Fibroblast of peridontal ligament (primary cell): ENCODE data around the gene LETMD1.
"Not testable (repeated sequence)": the region's sequence is repeated elsewhere in the genome, so short reads cannot be mapped to it uniquely, and the experiment has no call there.

Source experiments
- DNase-seq: peaks from one replicate; pipeline ENCODE4 v3.0.0-alpha.2; 2010; ENCODE audit errors: extremely low read depth

LETMD1 gene

GRCh38 chr12:51077930-51078329 lies 29.8 kb downstream of the LETMD1 start:
- peak; percentile 56 for DNase-seq

GRCh38 chr12:51078346-51078745 lies 30.2 kb downstream of the LETMD1 start:
- DNase-seq, result not testable (repeated sequence)

- DNase-seq, result not testable (repeated sequence)
These were observed 30.7 kb downstream of the LETMD1 start for GRCh38 chr12:51078866-51079265.

DNA sequence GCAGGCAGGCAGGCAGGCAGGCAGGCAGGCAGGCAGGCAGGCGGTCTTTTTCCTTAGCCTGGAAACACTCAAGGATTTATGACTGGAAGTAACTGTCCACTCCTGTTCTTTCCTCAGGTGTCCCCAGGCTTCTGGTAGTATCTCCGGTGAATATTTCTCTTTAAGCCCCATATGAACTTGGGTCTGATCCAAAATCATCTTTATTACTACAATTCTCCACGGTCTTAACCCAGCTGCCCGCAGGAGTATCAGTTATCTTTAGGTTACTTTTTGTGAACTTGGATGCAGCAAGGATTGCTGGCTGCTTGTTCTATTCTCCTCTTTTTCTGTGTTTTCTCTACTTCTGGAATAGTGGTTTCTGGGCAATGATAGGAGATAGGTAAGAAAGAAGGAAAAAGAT lies 32.0 kb downstream of the LETMD1 start:
- DNase-seq, result no peak

DNA sequence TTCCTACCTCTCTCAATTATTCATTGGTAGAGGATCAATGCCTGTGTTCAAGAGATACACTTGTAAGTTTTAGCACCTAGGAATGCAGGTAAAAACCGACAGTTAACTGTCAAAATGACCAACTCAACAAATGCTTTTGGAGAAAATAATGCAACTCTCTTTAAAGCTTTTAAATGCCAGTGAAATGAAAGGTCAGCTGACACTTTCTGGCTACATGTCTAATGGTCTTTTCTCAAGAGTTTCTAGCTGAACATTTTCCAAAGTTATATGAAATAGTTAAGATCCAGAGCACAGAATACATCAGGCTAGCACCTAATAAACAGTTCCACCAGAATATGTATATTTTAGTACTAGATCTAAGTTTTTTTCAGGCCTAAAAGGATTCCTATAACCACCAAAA lies 33.3 kb downstream of the LETMD1 start:
- no peak for DNase-seq

DNA sequence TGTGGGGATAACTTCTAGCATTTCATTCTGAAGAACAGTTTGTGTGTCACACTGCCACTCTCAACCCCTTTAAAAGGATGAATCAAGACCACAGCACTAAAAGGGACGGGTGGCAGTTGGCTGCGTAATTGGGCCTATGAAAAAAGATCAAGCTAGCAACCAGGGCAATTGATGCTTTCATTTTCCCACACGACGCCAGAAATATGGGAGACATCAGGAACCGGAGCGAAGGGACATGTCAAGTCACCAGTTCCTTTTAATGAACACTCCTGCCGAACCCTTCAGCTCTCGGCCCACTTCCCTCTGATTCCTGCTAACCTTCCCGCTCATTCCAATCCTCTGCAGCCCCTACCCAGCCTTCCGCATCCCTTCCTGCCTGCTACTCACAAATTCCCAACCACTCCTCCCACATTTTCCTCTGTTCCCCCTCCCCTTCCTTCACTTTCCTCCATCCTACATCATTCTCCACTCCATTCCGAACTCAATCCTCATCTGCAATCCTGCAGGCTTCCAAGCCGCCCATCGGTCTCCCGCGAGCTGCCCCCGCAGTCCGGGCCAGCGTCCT lies 34.5 kb downstream of the LETMD1 start:
- DNase-seq, result peak; percentile 46

- DNase-seq, result peak; percentile 93
These were observed 35.2 kb downstream of the LETMD1 start, which contains the start of gene CSRNP2 for GRCh38 chr12:51083126-51083833. Gene CSRNP2 (minus strand): TSS chr12:51083596. CDS start chr12:51076561, 7,035 bp downstream.

DNA sequence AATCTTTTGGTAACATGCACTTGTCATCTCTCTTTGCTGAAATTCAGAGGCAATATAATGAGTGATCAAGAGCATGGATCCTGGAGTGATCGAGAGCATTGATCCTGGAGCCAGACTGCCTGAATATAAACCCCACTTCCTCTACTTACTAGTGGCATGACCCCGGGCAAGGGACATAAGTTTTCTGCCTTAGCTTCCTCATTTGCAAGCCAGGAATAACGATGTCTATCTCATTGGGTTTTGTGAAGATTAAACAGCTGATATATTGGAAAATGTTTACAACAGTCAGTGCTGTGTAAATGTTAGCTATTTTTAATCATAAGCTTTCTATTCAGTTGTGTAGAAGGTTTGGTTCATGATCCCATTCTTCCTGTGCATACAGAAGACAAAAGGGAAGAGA lies 37.6 kb downstream of the LETMD1 start:
- DNase-seq, result no peak

GRCh38 chr12:51086933-51087332 lies 38.8 kb downstream of the LETMD1 start:
- no peak for DNase-seq

GRCh38 chr12:51087818-51088217 lies 39.7 kb downstream of the LETMD1 start:
- DNase-seq, result no peak

- no peak for DNase-seq
These were observed 42.6 kb downstream of the LETMD1 start for GRCh38 chr12:51090705-51091229.

GRCh38 chr12:51098611-51099010 lies 50.5 kb downstream of the LETMD1 start:
- no peak for DNase-seq

DNA sequence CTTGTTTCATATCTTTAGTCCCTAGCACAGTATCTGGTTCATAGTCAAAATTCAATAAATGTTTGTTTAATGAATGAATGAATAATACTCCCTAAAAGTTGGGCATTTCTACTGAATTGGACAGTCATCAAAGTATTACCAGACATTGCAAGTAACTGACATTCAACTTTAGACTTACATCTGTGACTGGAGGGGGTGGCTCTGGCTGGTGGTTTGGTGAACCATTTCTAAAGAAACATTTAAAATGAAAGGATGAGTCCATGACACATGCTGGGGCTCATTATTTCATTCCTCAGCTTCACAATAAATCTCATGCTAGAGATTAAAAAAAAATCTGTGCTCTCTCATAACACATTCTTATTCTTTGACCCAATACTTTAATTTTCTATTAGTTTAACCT lies 55.9 kb downstream of the LETMD1 start:
- DNase-seq, result no peak

DNA sequence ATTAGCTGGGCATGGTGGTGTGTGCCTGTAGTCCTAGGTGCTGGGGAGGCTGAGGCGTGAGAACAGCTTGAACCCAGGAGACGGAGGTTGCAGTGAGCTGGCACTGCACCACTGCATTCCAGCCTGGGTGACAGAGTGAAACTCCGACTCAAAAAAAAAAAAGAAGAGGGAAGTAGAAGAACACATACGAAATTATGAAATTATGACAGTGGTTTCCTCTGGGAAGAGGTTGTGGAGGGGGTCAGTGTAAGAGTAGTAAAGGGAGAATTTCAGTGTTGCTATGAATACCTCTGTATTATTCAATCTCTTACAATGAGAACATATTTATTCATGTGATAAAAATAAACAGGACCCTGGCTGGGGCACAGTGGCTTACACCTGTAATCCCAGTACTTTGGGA lies 60.0 kb downstream of the LETMD1 start:
- DNase-seq, result no peak
